ENCODE measurements around the gene CYREN. TPM values are rescaled to one million over a fixed set of nuclear protein-coding genes. Genes with fewer than 3 reads are reported as not detected.
A peak's percentile ranks its signal among the peaks of the same experiment; 100 is the strongest.

Gene CYREN
- total and polyA plus RNA-seq, 2 donors (not counting 1 experiment from before 2014, with no cell fraction given): 24.4 to 34.5 TPM

DNA sequence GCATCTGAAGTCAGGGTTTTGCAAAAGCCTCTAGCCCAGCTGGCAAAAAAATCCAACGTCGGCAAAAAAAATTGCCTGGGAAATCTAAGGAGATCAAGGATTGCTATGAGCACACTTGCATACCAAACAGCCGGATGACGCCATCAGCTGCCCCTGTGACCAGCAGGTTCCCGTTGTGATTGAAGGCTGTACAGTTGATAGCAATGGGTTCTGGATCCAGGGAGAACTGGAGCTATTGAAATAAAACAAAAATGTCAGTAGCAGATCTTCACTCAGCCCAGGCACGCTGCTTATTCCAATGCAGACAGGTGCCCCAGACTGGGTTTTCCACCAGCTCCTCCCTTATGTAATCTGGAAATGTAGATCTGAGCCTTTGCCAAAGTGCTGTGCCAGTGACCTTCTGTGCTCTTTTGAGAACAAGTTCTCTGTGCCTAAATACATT, 18.7 kb upstream of the CYREN start:
- H2AFZ ChIP-seq (ENCODE audit: low read length): no peak overlapping the region
- no peak for DNase-seq (ENCODE audit: low read depth in 2 of 2)
- TF ChIP-seq, protein P1, sequence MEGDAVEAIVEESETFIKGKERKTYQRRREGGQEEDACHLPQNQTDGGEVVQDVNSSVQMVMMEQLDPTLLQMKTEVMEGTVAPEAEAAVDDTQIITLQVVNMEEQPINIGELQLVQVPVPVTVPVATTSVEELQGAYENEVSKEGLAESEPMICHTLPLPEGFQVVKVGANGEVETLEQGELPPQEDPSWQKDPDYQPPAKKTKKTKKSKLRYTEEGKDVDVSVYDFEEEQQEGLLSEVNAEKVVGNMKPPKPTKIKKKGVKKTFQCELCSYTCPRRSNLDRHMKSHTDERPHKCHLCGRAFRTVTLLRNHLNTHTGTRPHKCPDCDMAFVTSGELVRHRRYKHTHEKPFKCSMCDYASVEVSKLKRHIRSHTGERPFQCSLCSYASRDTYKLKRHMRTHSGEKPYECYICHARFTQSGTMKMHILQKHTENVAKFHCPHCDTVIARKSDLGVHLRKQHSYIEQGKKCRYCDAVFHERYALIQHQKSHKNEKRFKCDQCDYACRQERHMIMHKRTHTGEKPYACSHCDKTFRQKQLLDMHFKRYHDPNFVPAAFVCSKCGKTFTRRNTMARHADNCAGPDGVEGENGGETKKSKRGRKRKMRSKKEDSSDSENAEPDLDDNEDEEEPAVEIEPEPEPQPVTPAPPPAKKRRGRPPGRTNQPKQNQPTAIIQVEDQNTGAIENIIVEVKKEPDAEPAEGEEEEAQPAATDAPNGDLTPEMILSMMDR (conservative IDR thresholded peaks at IDR 0.05 in 1 of 2, IDR thresholded peaks at IDR 0.05 in 1 of 2; ENCODE audit: low read depth in 1 of 2, low read length in 2 of 2): no peak
- no peak for TF ChIP-seq EZH2 (IDR thresholded peaks at IDR 0.05; ENCODE audit: low read length, missing control alignments)

DNA sequence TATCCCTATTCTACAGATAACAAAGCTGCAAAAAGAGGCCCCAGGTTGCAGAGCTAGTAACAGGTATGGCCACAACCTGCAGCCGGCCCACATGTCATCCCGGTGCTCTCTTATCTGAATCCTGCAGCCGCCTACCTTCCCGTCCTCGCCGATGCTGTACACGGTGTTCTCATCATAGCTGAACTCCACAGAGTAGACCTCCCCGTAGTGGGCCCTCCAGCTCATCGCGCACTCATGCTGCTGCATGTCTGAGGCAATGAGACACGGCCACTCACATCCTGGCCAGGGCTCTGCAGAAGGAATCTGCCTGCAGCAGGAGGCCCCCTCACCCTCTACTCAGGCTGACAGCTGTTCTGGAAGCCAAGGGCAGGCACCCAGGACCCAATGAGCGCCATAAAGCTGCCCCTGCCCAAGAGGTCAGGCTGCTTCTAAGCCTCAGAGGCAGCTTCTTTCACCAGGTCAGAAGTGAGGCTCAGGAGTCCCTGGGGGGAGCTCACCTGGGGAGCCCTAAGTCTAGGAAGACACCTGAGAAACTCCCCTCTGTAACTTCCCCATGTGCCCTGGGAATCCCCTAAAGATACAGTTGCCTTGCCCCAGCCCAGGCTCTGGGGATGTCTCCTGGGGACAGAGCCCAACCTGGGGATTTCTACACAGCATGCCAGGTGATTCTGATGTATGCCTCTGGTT, 17.9 kb upstream of the CYREN start:
- H3K27me3 ChIP-seq (ENCODE audit: control insufficient read depth, insufficient read depth, low read length): no peaks in the 10 kb centered on the region
- H3K9me3 ChIP-seq (ENCODE audit: control insufficient read depth, insufficient read depth, low read depth, low read length): no peaks in the 10 kb centered on the region
- peak in 1 of 2 donors; percentile 24 for DNase-seq (ENCODE audit: low read depth in 2 of 2)
- H3K4me1 ChIP-seq (ENCODE audit: control insufficient read depth, extremely low read depth, insufficient read depth, low read length): peaks cover 4% of the 10 kb centered on the region
- H3K27ac ChIP-seq (ENCODE audit: insufficient read depth, low read length): no peak overlapping the region
- H4K20me1 ChIP-seq (ENCODE audit: control insufficient read depth, extremely low read depth, insufficient read depth, low read length): no peaks in the 10 kb centered on the region
- H3K36me3 ChIP-seq (ENCODE audit: control insufficient read depth, insufficient read depth, low read length): peaks cover 17% of the 10 kb centered on the region
- no peaks in the 10 kb centered on the region for H3K79me2 ChIP-seq (ENCODE audit: control insufficient read depth, insufficient read depth, low read length)
- no peak overlapping the region for H3K4me2 ChIP-seq (ENCODE audit: extremely low read depth, insufficient read depth, low read length)
- no peak for TF ChIP-seq EZH2 (IDR thresholded peaks at IDR 0.05; ENCODE audit: low read length, missing control alignments)
- TF ChIP-seq, protein P1 (conservative IDR thresholded peaks at IDR 0.05 in 1 of 2, IDR thresholded peaks at IDR 0.05 in 1 of 2; ENCODE audit: low read depth in 1 of 2, low read length in 2 of 2): no peak
- H2AFZ ChIP-seq (ENCODE audit: low read length): no peak overlapping the region
- H3K4me3 ChIP-seq (replicated peaks in 1 of 4; ENCODE audit: control extremely low read depth in 1 of 4, insufficient read depth in 1 of 4, low read depth in 3 of 4, low read length in 4 of 4): no peak overlapping the region
- no peak overlapping the region for H3K9ac ChIP-seq (ENCODE audit: insufficient read depth, low read length)

More for the DNA sequence above, 18.7 kb upstream of the CYREN start:
- H3K27me3 ChIP-seq (ENCODE audit: control insufficient read depth, insufficient read depth, low read length): no peaks in the 10 kb centered on the region
- no peaks in the 10 kb centered on the region for H4K20me1 ChIP-seq (ENCODE audit: control insufficient read depth, extremely low read depth, insufficient read depth, low read length)
- H3K9me3 ChIP-seq (ENCODE audit: control insufficient read depth, insufficient read depth, low read depth, low read length): no peaks in the 10 kb centered on the region
- no peak overlapping the region for H3K27ac ChIP-seq (ENCODE audit: insufficient read depth, low read length)
- no peaks in the 10 kb centered on the region for H3K79me2 ChIP-seq (ENCODE audit: control insufficient read depth, insufficient read depth, low read length)
- no peak overlapping the region for H3K4me3 ChIP-seq (replicated peaks in 1 of 4; ENCODE audit: control extremely low read depth in 1 of 4, insufficient read depth in 1 of 4, low read depth in 3 of 4, low read length in 4 of 4)
- no peak overlapping the region for H3K4me2 ChIP-seq (ENCODE audit: extremely low read depth, insufficient read depth, low read length)
- H3K36me3 ChIP-seq (ENCODE audit: control insufficient read depth, insufficient read depth, low read length): peaks cover 15% of the 10 kb centered on the region
- H3K9ac ChIP-seq (ENCODE audit: insufficient read depth, low read length): no peak overlapping the region
- H3K4me1 ChIP-seq (ENCODE audit: control insufficient read depth, extremely low read depth, insufficient read depth, low read length): peaks cover 5% of the 10 kb centered on the region

DNA sequence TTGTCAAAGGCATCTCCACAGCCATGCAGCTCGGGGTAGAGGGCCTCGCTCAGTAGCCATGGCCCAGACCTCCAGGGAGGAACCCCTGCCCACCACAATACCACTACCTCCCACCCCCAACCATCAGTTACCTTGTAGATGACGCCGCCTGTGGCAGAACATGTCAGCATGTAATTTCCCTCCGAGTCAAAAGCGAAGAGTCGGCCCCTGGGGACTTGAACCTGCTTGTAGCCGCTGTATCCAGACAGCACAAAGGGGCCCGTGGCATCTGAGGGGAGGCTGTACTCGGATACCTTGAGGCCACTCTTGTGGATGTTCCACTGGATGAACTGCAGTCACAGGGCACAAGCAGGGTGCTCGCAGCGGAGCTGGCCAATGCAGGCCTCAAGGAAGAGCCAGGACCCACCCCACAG, 16.3 kb upstream of the CYREN start:
- no peak overlapping the region for H3K4me3 ChIP-seq (replicated peaks in 1 of 4; ENCODE audit: control extremely low read depth in 1 of 4, insufficient read depth in 1 of 4, low read depth in 3 of 4, low read length in 4 of 4)
- no peak for TF ChIP-seq EZH2 (IDR thresholded peaks at IDR 0.05; ENCODE audit: low read length, missing control alignments)
- TF ChIP-seq, protein P1 (conservative IDR thresholded peaks at IDR 0.05 in 1 of 2, IDR thresholded peaks at IDR 0.05 in 1 of 2; ENCODE audit: low read depth in 1 of 2, low read length in 2 of 2): no peak
- no peaks in the 10 kb centered on the region for H4K20me1 ChIP-seq (ENCODE audit: control insufficient read depth, extremely low read depth, insufficient read depth, low read length)
- no peak overlapping the region for H3K27ac ChIP-seq (ENCODE audit: insufficient read depth, low read length)
- H3K27me3 ChIP-seq (ENCODE audit: control insufficient read depth, insufficient read depth, low read length): no peaks in the 10 kb centered on the region
- H3K36me3 ChIP-seq (ENCODE audit: control insufficient read depth, insufficient read depth, low read length): peaks cover 18% of the 10 kb centered on the region
- no peak overlapping the region for H3K9ac ChIP-seq (ENCODE audit: insufficient read depth, low read length)
- no peak for DNase-seq (ENCODE audit: low read depth in 2 of 2)
- H3K79me2 ChIP-seq (ENCODE audit: control insufficient read depth, insufficient read depth, low read length): no peaks in the 10 kb centered on the region
- no peaks in the 10 kb centered on the region for H3K9me3 ChIP-seq (ENCODE audit: control insufficient read depth, insufficient read depth, low read depth, low read length)
- H3K4me2 ChIP-seq (ENCODE audit: extremely low read depth, insufficient read depth, low read length): no peak overlapping the region
- no peak overlapping the region for H2AFZ ChIP-seq (ENCODE audit: low read length)
- H3K4me1 ChIP-seq (ENCODE audit: control insufficient read depth, extremely low read depth, insufficient read depth, low read length): no peaks in the 10 kb centered on the region
